ENCODE data around the gene SORBS1.

The SORBS1 gene

DNA sequence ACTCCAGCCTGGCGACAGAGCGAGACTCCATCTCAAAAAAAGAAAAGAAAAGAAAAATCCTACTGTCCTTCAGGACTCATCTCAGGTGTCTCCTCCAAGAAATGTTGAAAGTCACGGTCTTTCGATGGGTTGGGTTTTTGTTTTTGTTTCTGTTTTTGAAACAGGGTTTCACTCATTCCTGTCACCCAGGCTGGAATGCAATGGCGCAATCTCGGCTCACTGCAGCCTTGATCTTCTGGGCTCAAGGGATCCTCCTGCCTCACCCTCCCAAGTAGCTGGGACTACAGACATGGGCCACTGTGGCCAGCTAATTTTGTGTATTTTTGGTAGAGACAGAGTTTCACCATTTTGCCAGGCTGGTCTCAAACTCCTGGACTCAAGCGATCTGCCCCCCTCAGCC, 3.1 kb upstream of the SORBS1 start:
- Histone ChIP-seq H3K9ac (ENCODE audit: low read depth, low read length) (no peak overlapping the region), H3K27me3 (ENCODE audit: insufficient read depth, low read length) (0 out of 2 replicates have a peak, but pooled peaks cover 4% of the 10 kb centered on the region), H3K9me3 (ENCODE audit: insufficient read depth, low read depth, low read length) (no peaks in the 10 kb centered on the region), H3K4me1 (ENCODE audit: insufficient read depth, low read length) (peaks cover 5% of the 10 kb centered on the region; the same call in 1 of the 2 replicates), H3K4me3 (ENCODE audit: low read length) (no peak overlapping the region), H3K27ac (ENCODE audit: low read depth, low read length) (no peak overlapping the region), H3K36me3 (ENCODE audit: insufficient read depth, low read length) (no peaks in the 10 kb centered on the region)
- WGBS, result 94% methylated on average over 5 of the region's 7 CpGs

- Histone ChIP-seq H3K27ac (ENCODE audit: low read depth, low read length) (no peak overlapping the region), H3K9me3 (ENCODE audit: insufficient read depth, low read depth, low read length) (no peaks in the 10 kb centered on the region), H3K4me3 (ENCODE audit: low read length) (no peak overlapping the region), H3K36me3 (ENCODE audit: insufficient read depth, low read length) (no peaks in the 10 kb centered on the region), H3K4me1 (ENCODE audit: insufficient read depth, low read length) (peaks cover 18% of the 10 kb centered on the region), H3K9ac (ENCODE audit: low read depth, low read length) (no peak overlapping the region), H3K27me3 (ENCODE audit: insufficient read depth, low read length) (0 out of 2 replicates have a peak, but pooled peaks cover 4% of the 10 kb centered on the region)
- WGBS, result 83% methylated on average over 7 of the region's 7 CpGs
Measured at GRCh38 chr10:95562341-95562965, 1.3 kb upstream of the SORBS1 start.

DNA sequence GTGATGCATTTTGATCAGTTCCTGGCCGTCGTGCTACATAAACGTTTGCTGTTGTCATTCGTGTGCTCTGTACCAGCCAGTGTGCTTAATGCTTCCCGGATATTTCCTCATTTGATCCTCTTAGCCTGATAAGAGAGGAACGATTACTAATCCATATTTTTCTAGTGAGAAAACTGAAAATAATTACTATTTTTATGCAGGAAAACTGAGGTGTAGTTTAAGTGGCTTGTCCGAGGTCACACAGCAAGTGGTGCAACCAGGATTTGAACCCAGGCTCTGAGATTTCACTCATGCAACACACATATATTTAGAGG, 650 bp upstream of the SORBS1 start:
- Histone ChIP-seq H3K36me3 (ENCODE audit: insufficient read depth, low read length) (no peaks in the 10 kb centered on the region), H3K27ac (ENCODE audit: low read depth, low read length) (no peak overlapping the region), H3K9me3 (ENCODE audit: insufficient read depth, low read depth, low read length) (no peaks in the 10 kb centered on the region), H3K4me3 (ENCODE audit: low read length) (peak overlapping the region; percentile 78), H3K27me3 (ENCODE audit: insufficient read depth, low read length) (0 out of 2 replicates have a peak, but pooled peaks cover 4% of the 10 kb centered on the region), H3K4me1 (ENCODE audit: insufficient read depth, low read length) (peaks cover 24% of the 10 kb centered on the region), H3K9ac (ENCODE audit: low read depth, low read length) (no peak overlapping the region)
- WGBS, result 71% methylated on average over 6 of the region's 7 CpGs

GRCh38 chr10:95560278-95561176, 644 bp downstream of the SORBS1 start:
- H3K36me3 ChIP-seq (ENCODE audit: insufficient read depth, low read length), result no peaks in the 10 kb centered on the region
- peak overlapping the region; percentile 23 for H3K9ac ChIP-seq (ENCODE audit: low read depth, low read length)
- no peaks in the 10 kb centered on the region for H3K9me3 ChIP-seq (ENCODE audit: insufficient read depth, low read depth, low read length)
- H3K27me3 ChIP-seq (ENCODE audit: insufficient read depth, low read length), result 0 out of 2 replicates have a peak, but pooled peaks cover 4% of the 10 kb centered on the region
- H3K27ac ChIP-seq (ENCODE audit: low read depth, low read length), result no peak overlapping the region; the same call in 1 of the 2 replicates
- peak overlapping the region; percentile 78 for H3K4me3 ChIP-seq (ENCODE audit: low read length)
- WGBS, result under 1% methylated on average over 48 of the region's 48 CpGs
- H3K4me1 ChIP-seq (ENCODE audit: insufficient read depth, low read length), result peaks cover 29% of the 10 kb centered on the region

DNA sequence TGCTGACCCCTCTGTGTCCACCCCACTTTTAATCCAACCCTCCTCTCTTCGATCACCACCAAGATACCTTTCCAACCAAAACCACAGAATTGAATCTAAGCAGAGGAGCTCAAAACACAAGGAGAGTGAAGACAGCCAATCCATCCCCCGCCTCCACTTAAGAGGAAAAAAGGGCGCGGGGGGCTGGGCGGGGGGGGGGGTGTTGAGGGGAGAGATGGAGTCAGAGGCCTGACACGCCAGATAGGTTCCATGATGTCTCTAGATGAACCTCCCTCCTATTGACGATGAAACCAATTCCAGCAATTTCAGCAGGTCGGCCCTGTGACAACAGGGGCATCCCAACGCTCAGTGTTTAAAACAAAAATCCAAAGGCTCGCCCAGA, 1.3 kb downstream of the SORBS1 start:
- peak overlapping the region; percentile 23; the same call in 1 of the 2 replicates for H3K9ac ChIP-seq (ENCODE audit: low read depth, low read length)
- H3K4me3 ChIP-seq (ENCODE audit: low read length), result peak overlapping the region; percentile 78
- no peaks in the 10 kb centered on the region for H3K36me3 ChIP-seq (ENCODE audit: insufficient read depth, low read length)
- H3K27me3 ChIP-seq (ENCODE audit: insufficient read depth, low read length), result 0 out of 2 replicates have a peak, but pooled peaks cover 4% of the 10 kb centered on the region
- H3K27ac ChIP-seq (ENCODE audit: low read depth, low read length), result no peak overlapping the region
- peaks cover 34% of the 10 kb centered on the region for H3K4me1 ChIP-seq (ENCODE audit: insufficient read depth, low read length)
- 6% methylated on average over 6 of the region's 10 CpGs for WGBS
- no peaks in the 10 kb centered on the region for H3K9me3 ChIP-seq (ENCODE audit: insufficient read depth, low read depth, low read length)

GRCh38 chr10:95559471-95559870, 1.7 kb downstream of the SORBS1 start:
- Histone ChIP-seq H3K4me3 (ENCODE audit: low read length) (peak overlapping the region; percentile 78), H3K9me3 (ENCODE audit: insufficient read depth, low read depth, low read length) (no peaks in the 10 kb centered on the region), H3K36me3 (ENCODE audit: insufficient read depth, low read length) (no peaks in the 10 kb centered on the region), H3K27me3 (ENCODE audit: insufficient read depth, low read length) (0 out of 2 replicates have a peak, but pooled peaks cover 4% of the 10 kb centered on the region), H3K27ac (ENCODE audit: low read depth, low read length) (no peak overlapping the region; the same call in 1 of the 2 replicates), H3K4me1 (ENCODE audit: insufficient read depth, low read length) (peaks cover 34% of the 10 kb centered on the region), H3K9ac (ENCODE audit: low read depth, low read length) (no peak overlapping the region)
- WGBS, result 2% methylated on average over 4 of the region's 4 CpGs

GRCh38 chr10:95558593-95559320, 2.4 kb downstream of the SORBS1 start:
- H3K27me3 ChIP-seq (ENCODE audit: insufficient read depth, low read length), result 0 out of 2 replicates have a peak, but pooled peaks cover 4% of the 10 kb centered on the region
- H3K36me3 ChIP-seq (ENCODE audit: insufficient read depth, low read length), result no peaks in the 10 kb centered on the region
- peaks cover 34% of the 10 kb centered on the region for H3K4me1 ChIP-seq (ENCODE audit: insufficient read depth, low read length)
- H3K9ac ChIP-seq (ENCODE audit: low read depth, low read length), result no peak overlapping the region
- WGBS, result 63% methylated on average over 1 of the region's 1 CpG
- no peak overlapping the region; the same call in 1 of the 2 replicates for H3K27ac ChIP-seq (ENCODE audit: low read depth, low read length)
- no peaks in the 10 kb centered on the region for H3K9me3 ChIP-seq (ENCODE audit: insufficient read depth, low read depth, low read length)
- peak overlapping the region; percentile 78 for H3K4me3 ChIP-seq (ENCODE audit: low read length)

GRCh38 chr10:95556994-95557767, 4.0 kb downstream of the SORBS1 start:
- Histone ChIP-seq H3K4me3 (ENCODE audit: low read length) (no peak overlapping the region), H3K36me3 (ENCODE audit: insufficient read depth, low read length) (no peaks in the 10 kb centered on the region), H3K9me3 (ENCODE audit: insufficient read depth, low read depth, low read length) (peaks cover 3% of the 10 kb centered on the region; the same call in 1 of the 2 replicates), H3K9ac (ENCODE audit: low read depth, low read length) (no peak overlapping the region), H3K27ac (ENCODE audit: low read depth, low read length) (no peak overlapping the region), H3K4me1 (ENCODE audit: insufficient read depth, low read length) (peaks cover 38% of the 10 kb centered on the region), H3K27me3 (ENCODE audit: insufficient read depth, low read length) (0 out of 2 replicates have a peak, but pooled peaks cover 4% of the 10 kb centered on the region)
- WGBS, result 74% methylated on average over 8 of the region's 8 CpGs

DNA sequence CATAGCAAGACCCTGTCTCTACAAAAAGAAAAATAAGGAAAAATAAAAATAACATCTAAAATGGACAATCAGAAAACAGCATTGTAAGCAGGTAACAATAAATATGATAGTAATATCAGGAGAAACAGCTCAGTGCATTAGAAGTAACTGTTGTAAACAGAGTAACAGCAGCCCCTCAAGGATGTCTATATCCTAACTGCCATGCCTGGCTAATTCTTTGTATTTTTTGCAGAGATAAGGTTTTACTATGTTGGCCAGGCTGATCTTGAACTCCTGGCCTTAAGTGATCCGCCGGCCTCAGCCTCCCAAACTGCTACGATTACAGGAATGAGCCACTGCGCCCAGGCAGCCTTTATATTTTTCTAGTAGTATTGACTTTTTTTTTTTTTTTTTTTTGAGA, 7.5 kb downstream of the SORBS1 start:
- Histone ChIP-seq H3K4me3 (ENCODE audit: low read length) (no peak overlapping the region), H3K4me1 (ENCODE audit: insufficient read depth, low read length) (peaks cover 48% of the 10 kb centered on the region), H3K9ac (ENCODE audit: low read depth, low read length) (no peak overlapping the region), H3K9me3 (ENCODE audit: insufficient read depth, low read depth, low read length) (peaks cover 3% of the 10 kb centered on the region; the same call in 1 of the 2 replicates), H3K27ac (ENCODE audit: low read depth, low read length) (no peak overlapping the region), H3K27me3 (ENCODE audit: insufficient read depth, low read length) (no peaks in the 10 kb centered on the region), H3K36me3 (ENCODE audit: insufficient read depth, low read length) (no peaks in the 10 kb centered on the region)
- 98% methylated on average over 4 of the region's 4 CpGs for WGBS

GRCh38 chr10:95552679-95553342, 8.4 kb downstream of the SORBS1 start:
- 49% methylated on average over 5 of the region's 5 CpGs for WGBS
- peak overlapping the region; percentile 39; the same call in 1 of the 2 replicates for H3K9ac ChIP-seq (ENCODE audit: low read depth, low read length)

More at GRCh38 chr10:95552679-95553342, 8.4 kb downstream of the SORBS1 start:
- H3K36me3 ChIP-seq (ENCODE audit: insufficient read depth, low read length), result no peaks in the 10 kb centered on the region
- peaks cover 43% of the 10 kb centered on the region for H3K4me1 ChIP-seq (ENCODE audit: insufficient read depth, low read length)
- H3K9me3 ChIP-seq (ENCODE audit: insufficient read depth, low read depth, low read length), result peaks cover 3% of the 10 kb centered on the region; the same call in 1 of the 2 replicates
- H3K4me3 ChIP-seq (ENCODE audit: low read length), result no peak overlapping the region
- peak overlapping the region; percentile 70 for H3K27ac ChIP-seq (ENCODE audit: low read depth, low read length)
- H3K27me3 ChIP-seq (ENCODE audit: insufficient read depth, low read length), result no peaks in the 10 kb centered on the region
